HL-60 (cell line): ENCODE data around the gene PHB1.
"Not testable (repeated sequence)": the region's sequence is repeated elsewhere in the genome, so short reads cannot be mapped to it uniquely, and the experiment has no call there.

ENCODE experiments used
- CTCF ChIP-seq: IDR thresholded peaks from one replicate; pipeline ENCODE4 v1.5.1; 2011; ENCODE audit warnings: low read length, control low read depth, inconsistent platforms; ENCODE audit not compliant: insufficient read depth
- GABPA ChIP-seq: IDR thresholded peaks from 2 replicates; pipeline ENCODE4 v1.6.1; 2012; ENCODE audit warnings: low read depth
- POLR2AphosphoS5 ChIP-seq: IDR thresholded peaks from 2 replicates; pipeline ENCODE4 v1.6.1; 2012; ENCODE audit warnings: low read depth

DNA sequence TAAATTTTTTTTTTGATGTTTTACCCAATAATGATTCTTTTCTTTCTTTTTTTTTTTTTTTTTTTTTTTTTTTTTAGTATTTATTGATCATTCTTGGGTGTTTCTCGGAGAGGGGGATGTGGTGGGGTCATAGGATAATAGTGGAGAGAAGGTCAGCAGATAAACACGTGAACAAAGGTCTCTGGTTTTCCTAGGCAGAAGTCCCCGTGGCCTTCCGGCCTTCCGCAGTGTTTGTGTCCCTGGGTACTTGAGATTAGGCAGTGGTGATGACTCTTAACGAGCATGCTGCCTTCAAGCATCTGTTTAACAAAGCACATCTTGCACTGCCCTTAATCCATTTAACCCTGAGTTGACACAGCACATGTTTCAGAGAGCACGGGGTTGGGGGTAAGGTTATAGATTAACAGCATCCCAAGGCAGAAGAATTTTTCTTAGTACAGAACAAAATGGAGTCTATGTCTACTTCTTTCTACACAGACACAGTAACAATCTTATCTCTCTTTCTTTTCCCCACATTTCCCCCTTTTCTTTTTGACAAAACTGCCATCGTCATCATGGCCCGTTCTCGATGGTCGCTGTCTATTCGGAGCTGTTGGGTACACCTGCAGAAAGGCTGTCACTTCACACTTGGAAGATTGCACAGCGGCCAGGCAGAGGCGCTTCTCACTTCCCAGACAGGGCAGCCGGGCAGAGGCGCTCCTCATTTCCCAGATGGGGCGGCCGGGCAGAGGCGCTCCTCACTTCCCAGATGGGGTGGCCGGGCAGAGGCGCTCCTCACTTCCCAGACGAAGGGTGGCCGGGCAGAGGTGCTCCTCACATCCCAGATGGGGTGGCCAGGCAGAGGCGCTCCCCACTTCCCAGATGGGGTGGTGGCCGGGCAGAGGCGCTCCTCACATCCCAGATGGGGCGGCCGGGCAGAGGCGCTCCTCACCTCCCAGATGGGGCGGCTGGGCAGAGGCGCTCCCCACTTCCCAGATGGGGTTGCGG, 4.4 kb upstream of the PHB1 start:
- TF ChIP-seq CTCF, GABPA, POLR2AphosphoS5: not testable (repeated sequence)
